GM21619 (cell line): Measurements from ENCODE around the gene IQCC.

Experiments used
- ATAC-seq: cut with Tn5 transposase; IDR thresholded peaks from one replicate; pipeline ENCODE4 v1.9.1; 2021; ENCODE audit not compliant: unreplicated experiment

IQCC gene

GRCh38 chr1:32221980-32222755 is 16.7 kb downstream of the IQCC start, which contains the start of the genes EIF3I and TMEM234:
Gene EIF3I, plus strand, starts transcription at chr1:32222407. Its CDS starts 35 bp downstream, at chr1:32222442.
Gene TMEM234, minus strand, starts transcription at chr1:32222353. Its CDS starts 31 bp downstream, at chr1:32222322.
- ATAC-seq: peak; percentile 97

DNA sequence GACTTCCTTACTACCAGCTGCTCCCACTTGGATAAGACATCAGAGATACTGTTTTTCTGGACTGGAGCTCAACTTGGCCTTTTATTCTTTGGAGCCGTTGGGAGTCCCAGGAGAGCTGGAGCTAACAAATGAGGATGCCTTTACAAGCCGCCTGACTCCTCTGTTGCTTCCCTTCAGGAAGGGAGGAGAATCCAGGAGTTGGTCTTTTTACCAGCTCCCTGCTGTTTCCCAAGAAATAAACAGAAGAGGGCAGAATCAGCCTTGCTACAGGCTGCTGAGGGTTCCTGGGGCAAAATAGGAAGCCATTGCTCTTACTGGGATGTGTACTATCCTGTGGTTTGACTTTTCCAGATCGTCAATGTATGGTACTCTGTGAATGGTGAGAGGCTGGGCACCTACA is 18.2 kb downstream of the IQCC start:
- ATAC-seq: no peak

DNA sequence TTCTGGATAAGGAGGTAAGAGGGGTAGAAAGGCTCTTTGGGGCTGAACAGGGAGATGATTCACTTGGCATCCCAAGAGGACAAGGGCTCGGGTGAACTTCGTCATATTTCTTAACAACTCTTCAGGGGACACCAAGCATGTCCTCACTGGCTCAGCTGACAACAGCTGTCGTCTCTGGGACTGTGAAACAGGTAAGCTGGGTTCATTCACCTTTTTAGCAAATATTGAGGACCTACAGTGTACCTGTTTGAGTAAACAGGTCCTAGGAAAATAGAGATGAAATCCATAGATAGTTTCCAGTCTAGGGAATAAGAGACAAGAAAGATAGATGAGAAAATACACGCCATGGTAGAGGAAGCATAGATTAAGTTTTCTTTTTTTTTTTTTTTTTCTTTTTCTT is 18.8 kb downstream of the IQCC start:
- ATAC-seq: no peak

GRCh38 chr1:32228771-32229170 is 23.3 kb downstream of the IQCC start:
- ATAC-seq: no peak

DNA sequence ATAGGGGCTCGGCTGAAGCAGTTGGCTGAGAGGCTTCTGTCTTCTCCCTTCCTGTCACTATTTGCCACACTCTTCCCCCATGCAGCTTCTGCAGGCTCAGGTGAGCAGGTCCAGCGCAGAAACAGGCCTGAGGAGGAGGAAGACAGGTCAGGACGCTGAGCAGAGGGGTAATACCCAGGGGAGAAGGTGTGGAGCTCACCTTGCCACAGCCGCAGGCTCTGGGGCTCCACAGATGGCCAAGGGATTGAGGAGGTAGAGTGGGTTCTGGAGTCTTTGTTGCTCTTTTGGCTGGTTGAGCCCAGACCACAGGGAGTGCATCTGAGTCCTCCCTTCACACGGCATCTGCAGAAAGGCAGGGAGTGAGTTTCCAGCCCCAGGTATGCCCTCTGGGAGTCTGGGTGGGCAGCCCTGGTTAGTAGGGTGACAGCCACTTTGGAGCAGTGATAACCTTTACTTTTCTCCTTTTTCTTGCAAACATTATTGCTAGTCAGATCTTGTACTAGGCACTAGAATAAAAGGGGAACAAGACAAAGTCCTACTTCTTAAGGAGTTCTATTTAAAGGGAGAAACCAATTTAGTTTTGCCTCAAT is 26.5 kb downstream of the IQCC start:
- ATAC-seq: no peak

DNA sequence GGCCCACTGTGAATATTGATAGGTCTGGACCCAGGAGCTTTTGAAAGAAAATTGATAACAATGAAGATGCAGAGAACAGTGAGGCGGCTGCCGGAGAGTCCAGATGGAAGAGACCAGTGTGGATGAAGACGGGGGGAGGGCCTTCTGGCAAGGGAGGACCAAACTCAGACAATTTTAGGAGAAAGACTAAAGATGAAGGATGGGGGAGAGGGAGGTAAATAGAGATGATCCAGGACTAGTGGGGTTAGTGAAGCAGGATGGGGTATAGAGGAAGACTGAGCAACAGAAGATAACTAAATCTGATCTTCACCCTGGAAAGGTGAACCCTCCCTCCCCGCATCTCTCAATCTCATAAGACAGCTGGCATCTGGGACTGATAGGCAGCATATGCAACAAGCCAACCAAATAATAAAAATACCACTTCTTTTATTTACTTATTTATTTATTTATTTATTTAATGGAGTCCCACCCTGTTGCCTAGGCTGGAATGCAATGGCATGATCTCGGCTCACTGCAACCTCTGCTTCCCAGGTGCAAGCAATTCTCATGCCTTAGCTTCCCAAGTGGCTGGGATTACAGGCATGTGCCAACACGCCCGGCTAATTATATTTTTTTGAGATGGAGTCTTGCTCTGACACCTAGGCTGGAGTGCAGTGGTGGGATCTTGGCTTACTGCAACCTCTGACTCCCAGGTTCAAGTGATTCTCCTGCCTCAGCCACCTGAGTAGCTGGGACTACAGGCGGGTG is 27.3 kb downstream of the IQCC start:
- ATAC-seq: no peak

GRCh38 chr1:32234792-32235191 is 29.3 kb downstream of the IQCC start:
- no peak for ATAC-seq

- ATAC-seq: no peak
Measured at GRCh38 chr1:32239337-32239736, 33.9 kb downstream of the IQCC start.

GRCh38 chr1:32239790-32240139 is 34.3 kb downstream of the IQCC start:
- ATAC-seq: no peak

- peak; percentile 45 for ATAC-seq
Measured at GRCh38 chr1:32240140-32240951, 34.9 kb downstream of the IQCC start.

GRCh38 chr1:32241001-32241763 is 35.7 kb downstream of the IQCC start:
- peak; percentile 45 for ATAC-seq

DNA sequence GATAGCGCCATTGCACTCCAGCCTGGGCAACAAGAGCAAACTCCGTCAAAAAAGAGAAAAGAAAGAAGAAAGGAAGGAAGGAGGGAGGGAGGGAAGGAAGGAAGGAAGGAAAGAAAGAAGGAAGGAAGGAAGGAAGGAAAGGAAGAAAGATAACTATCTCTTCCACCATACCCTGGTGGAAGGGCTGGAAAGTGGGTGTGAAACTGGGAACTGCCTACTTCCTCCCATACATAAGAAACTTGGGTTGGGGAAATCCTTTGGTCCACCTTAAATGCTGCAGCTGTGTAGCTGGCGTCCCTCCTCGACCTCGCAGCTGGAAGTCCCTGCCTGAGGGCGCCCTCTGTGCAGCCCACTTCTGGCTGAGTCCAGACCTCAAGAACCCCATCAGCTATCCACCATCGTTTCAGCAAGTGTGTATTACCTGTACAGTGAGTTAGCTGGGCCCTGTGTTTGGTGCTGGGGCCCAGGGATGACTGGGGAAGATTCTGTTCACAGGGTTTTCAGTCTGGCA is 36.9 kb downstream of the IQCC start:
- ATAC-seq: no peak

- no peak for ATAC-seq
Measured at GRCh38 chr1:32246888-32247273, 41.4 kb downstream of the IQCC start, which contains the start of gene FAM167B. Gene FAM167B, plus strand, starts transcription at chr1:32247222. Its CDS starts 200 bp downstream, at chr1:32247422.

GRCh38 chr1:32247452-32247851 is 42.0 kb downstream of the IQCC start:
- no peak for ATAC-seq

DNA sequence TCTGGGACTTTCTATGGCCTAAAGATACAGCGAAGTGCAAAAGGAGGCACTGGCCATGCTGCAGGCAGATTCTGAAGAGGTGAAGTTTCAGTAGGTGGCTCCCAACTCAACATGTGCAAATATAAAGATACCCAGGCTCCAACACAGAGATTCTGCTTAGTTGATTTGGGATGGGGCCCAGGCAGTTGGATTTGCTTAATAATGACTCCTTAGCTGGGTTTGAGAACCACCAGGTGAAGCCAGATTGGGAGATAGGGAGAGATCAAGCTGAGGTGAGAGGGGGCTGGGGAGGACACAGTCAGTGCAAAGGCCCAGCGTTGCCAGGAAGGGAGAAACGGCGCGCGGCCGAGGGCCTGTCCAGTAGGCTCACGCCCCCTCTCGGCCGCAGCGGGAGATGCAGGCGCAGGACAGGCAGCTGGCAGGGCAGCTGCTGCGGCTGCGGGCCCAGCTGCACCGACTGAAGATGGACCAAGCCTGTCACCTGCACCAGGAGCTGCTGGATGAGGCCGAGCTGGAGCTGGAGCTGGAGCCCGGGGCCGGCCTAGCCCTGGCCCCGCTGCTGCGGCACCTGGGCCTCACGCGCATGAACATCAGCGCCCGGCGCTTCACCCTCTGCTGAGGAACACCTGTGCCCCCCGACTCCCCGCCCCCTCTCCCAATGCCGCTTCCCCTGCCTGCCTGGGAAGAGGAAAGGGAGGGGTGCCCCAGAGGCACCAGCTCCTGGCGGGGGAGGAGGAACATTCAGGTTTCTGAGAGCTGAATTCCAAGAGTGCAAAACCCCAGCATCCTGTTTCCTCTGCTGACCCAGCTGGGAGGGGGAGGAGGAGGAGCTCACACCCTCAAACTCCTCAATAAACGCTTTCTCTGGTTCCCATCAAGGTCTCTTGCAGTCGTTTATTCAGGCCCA is 42.8 kb downstream of the IQCC start:
- ATAC-seq: no peak

DNA sequence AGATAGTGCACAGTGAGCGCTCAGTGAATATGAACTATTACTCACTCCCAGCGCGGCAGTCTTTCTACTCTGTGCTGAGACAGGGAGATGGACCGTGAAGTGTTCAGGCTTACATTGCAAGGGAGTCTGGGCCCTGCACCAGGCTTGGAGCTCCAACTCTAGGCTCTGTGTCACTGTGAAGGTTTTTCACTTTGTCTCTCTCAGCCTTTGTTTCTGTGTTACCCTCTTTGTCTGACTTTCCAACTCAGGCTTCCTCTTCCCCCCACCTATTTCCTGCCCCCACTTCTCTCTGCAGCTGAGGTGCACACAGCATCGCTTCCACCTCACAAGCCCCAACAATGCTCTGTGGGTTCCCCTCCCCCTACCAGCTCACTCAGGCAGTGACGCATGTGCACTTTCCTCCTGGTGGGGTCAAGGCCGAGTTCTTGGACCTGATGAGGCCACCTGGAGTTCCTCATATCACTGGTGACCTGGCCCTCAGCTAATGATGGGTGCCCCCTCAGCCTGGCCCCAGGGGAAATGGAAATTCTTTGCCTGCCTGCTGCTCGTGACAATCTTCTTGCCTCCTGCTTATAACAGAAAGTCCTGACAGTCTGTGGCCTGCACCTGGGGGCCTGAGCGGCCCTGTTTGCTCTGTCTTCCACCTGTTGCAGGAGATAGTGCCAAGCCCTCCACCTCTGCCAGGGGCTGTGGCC is 44.5 kb downstream of the IQCC start:
- peak; percentile 44 for ATAC-seq

- ATAC-seq: peak; percentile 26
Measured at GRCh38 chr1:32250893-32251716, 45.6 kb downstream of the IQCC start, which contains the start of gene LCK. Gene LCK, plus strand, starts transcription at chr1:32251265. Its CDS starts 23,065 bp downstream, at chr1:32274330.
